ENCODE measurements around the gene GRM7.

GRM7 gene

DNA sequence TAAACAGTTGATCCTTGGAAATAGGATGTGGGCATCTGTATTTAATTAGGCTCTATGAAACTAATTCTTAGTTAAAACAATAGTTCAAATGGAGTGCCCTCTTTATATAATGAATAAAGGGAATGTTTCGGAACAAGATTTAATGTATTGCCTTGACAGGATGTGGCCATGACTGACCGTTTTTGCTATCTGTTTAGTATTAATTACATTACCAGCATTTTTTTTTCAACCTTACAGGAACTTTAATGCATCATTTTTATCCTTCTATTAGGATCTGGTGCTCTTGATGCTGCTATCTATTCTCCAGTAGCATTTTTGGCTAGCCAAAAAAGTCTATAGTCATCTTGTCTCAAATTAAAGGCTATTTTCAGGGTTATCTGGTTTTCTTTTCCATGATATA, 340.9 kb downstream of the GRM7 start:
- in situ Hi-C loops (cut with HindIII; ENCODE audit: low sequenced_read_pairs), result no loop called here
- no peak for DNase-seq (ENCODE audit: low read depth)
- TF ChIP-seq, protein P1, sequence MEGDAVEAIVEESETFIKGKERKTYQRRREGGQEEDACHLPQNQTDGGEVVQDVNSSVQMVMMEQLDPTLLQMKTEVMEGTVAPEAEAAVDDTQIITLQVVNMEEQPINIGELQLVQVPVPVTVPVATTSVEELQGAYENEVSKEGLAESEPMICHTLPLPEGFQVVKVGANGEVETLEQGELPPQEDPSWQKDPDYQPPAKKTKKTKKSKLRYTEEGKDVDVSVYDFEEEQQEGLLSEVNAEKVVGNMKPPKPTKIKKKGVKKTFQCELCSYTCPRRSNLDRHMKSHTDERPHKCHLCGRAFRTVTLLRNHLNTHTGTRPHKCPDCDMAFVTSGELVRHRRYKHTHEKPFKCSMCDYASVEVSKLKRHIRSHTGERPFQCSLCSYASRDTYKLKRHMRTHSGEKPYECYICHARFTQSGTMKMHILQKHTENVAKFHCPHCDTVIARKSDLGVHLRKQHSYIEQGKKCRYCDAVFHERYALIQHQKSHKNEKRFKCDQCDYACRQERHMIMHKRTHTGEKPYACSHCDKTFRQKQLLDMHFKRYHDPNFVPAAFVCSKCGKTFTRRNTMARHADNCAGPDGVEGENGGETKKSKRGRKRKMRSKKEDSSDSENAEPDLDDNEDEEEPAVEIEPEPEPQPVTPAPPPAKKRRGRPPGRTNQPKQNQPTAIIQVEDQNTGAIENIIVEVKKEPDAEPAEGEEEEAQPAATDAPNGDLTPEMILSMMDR (IDR thresholded peaks at IDR 0.05; ENCODE audit: low read depth, low read length, missing control alignments), result no peak
- no peak overlapping the region for H3K4me3 ChIP-seq (ENCODE audit: low read depth, low read length)

DNA sequence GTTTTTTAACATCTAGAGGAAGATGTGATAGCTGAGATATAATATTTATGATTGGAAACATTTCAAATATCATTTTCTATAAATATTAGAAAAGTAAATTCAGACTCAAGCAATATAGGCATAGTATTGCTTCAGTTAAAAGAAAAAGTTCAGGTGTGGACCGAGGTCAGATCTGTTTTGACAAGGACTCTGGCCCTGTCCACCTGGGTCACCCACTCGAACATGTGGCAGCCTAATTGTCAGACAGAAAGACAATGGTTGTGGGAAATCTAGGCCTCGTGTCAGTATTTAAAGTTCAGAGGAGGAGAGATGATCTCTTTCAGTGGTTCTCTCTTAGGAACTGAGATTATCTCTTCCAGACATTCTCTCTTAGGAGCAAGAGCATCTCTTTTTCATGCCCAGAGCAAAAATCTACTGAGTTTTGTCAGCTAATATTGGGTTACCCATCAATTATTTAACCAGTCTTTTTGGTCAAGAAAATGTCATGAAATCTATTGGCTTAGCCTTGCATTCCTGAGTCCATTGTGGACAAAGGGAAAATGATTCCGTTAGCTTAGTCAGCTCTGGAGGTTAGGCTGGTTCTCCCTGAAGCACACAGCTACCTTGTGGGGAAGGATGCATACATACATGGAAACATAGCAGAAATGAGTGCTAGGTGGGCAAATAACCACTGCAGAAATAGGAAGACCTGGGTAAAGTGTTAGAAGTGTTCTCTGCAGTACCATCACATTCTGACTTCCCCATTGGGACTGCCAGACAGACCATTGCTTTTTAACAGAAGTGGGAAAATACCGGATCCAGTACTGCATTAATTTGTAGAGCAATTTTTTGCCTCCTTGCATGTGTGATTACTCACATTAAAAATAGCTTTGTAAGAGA, 343.3 kb downstream of the GRM7 start:
- in situ Hi-C loops (cut with HindIII; ENCODE audit: low sequenced_read_pairs), result no loop called here
- DNase-seq (ENCODE audit: low read depth), result no peak
- TF ChIP-seq, protein P1 (IDR thresholded peaks at IDR 0.05; ENCODE audit: low read depth, low read length, missing control alignments), result no peak
- no peak overlapping the region for H3K4me3 ChIP-seq (ENCODE audit: low read depth, low read length)

DNA sequence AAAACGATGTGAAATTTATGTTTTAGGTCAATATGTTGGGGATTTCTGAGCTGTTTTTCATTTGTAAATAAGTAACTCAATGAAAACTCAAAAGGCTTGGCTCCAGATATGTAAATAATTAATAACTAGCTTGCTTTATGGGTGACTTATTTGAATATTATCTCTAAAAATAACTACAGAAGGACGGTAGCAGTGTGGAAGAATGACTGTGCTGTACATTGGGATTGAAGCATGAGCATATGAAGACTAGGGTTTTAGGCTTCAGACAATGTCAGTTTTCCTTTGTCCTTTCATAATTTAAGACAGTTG, 343.9 kb downstream of the GRM7 start:
- DNase-seq (ENCODE audit: low read depth), result no peak
- H3K4me3 ChIP-seq (ENCODE audit: low read depth, low read length), result no peak overlapping the region
- in situ Hi-C loops (cut with HindIII; ENCODE audit: low sequenced_read_pairs), result no loop called here
- TF ChIP-seq, protein P1 (IDR thresholded peaks at IDR 0.05; ENCODE audit: low read depth, low read length, missing control alignments), result no peak

DNA sequence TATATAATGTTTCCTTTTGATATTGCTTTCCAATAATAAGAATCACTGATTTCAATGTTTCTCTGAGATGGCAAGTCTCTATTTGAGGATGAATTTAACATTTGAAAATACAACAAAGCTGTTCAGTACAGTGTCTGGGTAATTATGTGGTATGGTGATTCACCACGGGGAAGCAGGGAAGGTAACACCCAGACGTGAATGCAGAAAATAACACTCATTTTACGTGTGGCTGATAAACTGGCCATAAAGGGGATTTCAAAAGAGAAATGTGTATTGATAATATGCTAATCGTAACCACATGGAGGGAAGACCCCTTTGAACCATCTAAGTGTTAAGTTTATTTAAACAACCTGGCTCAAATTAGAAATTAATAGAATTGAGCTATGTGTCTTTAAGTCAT, 344.6 kb downstream of the GRM7 start:
- TF ChIP-seq, protein P1 (IDR thresholded peaks at IDR 0.05; ENCODE audit: low read depth, low read length, missing control alignments), result no peak
- no peak for DNase-seq (ENCODE audit: low read depth)
- in situ Hi-C loops (cut with HindIII; ENCODE audit: low sequenced_read_pairs), result no loop called here
- H3K4me3 ChIP-seq (ENCODE audit: low read depth, low read length), result no peak overlapping the region

DNA sequence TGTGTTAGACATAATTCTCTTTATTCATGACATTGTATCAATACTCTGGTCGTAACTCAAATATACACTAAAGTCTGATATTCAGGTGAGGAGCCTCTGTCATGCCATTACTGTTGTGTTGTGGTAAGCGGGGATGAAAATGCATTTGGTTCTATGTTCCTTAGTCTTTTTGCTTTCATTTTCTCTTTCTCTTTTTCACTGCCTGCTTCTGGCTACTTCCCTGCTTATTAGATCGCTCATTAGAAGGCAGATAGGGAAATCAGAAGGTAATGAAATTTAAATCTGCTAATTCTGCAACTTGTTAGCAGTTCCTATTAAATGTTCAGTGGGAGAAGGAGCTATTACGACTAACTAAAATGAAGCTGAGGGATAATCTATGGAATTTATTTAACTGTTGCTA, 345.0 kb downstream of the GRM7 start:
- H3K4me3 ChIP-seq (ENCODE audit: low read depth, low read length), result no peak overlapping the region
- TF ChIP-seq, protein P1 (IDR thresholded peaks at IDR 0.05; ENCODE audit: low read depth, low read length, missing control alignments), result no peak
- DNase-seq (ENCODE audit: low read depth), result no peak
- in situ Hi-C loops (cut with HindIII; ENCODE audit: low sequenced_read_pairs), result no loop called here

DNA sequence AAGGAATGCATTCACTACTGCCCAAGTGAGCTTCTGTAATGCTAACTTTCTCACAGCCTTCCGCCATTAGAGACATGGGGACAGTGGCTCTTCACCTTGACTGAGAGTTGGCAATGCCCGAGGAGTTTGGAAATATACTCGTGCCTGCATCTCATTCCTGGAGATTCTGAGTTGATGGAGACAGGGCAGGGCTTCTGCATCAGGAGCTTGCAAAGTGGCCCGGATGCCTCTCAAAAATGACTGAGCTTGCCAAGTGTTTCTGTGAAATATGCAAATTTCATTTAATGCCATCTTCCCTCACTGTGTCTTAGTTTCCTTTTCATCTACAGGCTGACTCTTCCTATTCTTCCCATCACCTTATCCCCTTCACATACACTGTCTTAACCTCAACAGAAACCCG, 346.2 kb downstream of the GRM7 start:
- no peak overlapping the region for H3K4me3 ChIP-seq (ENCODE audit: low read depth, low read length)
- TF ChIP-seq, protein P1 (IDR thresholded peaks at IDR 0.05; ENCODE audit: low read depth, low read length, missing control alignments), result no peak
- DNase-seq (ENCODE audit: low read depth), result no peak
- in situ Hi-C loops (cut with HindIII; ENCODE audit: low sequenced_read_pairs), result no loop called here
